ENCODE results near the gene CPXM1. TPM values are rescaled to one million over a fixed set of nuclear protein-coding genes. Genes with fewer than 3 reads are reported as not detected.

Gene CPXM1
- total and polyA plus RNA-seq, 2 donors (not counting 3 experiments of a cell fraction or from before 2014, with no cell fraction given), result 18.9 to 20.3 TPM

- no peak for FAIRE-seq
- H3K4me1 ChIP-seq (ENCODE audit: control insufficient read depth, extremely low read depth, insufficient read depth, low read length), result peaks cover 17% of the 10 kb centered on the region
- no TSS peak for BruUV-seq (replicated peaks)
Observed at GRCh38 chr20:2749343-2749950, 51.0 kb downstream of the CPXM1 start.

DNA sequence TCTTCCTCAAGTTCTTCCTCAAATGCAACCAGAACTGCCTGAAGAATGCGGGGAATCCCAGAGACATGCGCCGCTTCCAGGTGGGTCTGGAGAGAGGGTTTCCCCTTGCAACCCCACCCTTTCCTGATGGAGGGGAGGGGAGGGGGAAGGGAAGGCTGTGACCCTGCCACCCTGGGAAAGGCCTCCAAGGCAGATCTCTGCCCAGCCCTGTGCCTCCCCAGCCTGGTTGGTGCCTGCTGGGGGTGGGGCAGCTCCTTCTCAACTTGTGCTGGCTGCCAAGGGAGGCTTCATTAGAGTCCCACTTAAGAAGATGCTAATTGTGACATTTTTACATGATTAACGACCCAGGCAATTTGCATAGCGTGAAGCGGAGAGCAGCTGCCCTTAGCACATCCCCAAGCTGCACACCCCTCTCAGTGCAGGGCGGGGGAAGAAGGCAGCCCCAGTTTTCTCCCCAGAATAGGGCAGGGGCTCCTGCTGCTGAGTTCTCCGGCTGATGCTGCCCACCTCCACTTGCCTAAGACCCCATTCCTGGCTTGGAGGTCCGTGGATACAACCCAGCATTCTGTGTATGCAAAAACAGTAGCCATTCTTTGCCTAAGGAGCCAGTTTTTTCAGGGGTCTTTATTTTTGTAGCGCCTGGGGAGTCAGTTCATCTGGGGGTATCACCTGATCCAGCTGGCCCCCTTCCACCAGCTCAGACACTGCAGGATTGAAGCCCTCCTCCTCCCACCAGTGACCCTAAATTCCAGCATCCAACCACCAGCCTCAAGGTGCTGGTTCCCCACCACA, 51.7 kb downstream of the CPXM1 start:
- FAIRE-seq (no peak), DNase-seq (ENCODE audit: low read depth, low spot score) (no peak)
- peaks cover 42 to 52% of the 10 kb centered on the region in 2 experiments for H3K27me3 ChIP-seq (ENCODE audit: control insufficient read depth in 2 of 2, insufficient read depth in 2 of 2, low read length in 2 of 2)
- H3K4me3 ChIP-seq (replicated peaks in 1 of 3; ENCODE audit: insufficient read depth in 1 of 3, low read depth in 1 of 3, low read length in 3 of 3), result no peak overlapping the region
- ChIA-PET CTCF (interaction anchor here (1.1 kb wide), 1 partner anchor 104 kb away, joined by 4 read pairs; no protein-coding TSS in a partner anchor), POLR2A (no interaction called here)
- no peak overlapping the region for H3K9ac ChIP-seq (replicated peaks; ENCODE audit: extremely low read depth, insufficient read depth, low read length)
- H3K9me3 ChIP-seq (replicated peaks; ENCODE audit: control insufficient read depth, insufficient read depth, low read length), result no peaks in the 10 kb centered on the region
- H3K36me3 ChIP-seq (ENCODE audit: control insufficient read depth in 2 of 2, extremely low read depth in 1 of 2, insufficient read depth in 2 of 2, low read length in 2 of 2), result no peaks in the 10 kb centered on the region
- TF ChIP-seq GATA2 (IDR thresholded peaks at IDR 0.05; ENCODE audit: insufficient read depth, insufficient read length, low read depth, low read length) (no peak), POLR2AphosphoS5 (IDR thresholded peaks at IDR 0.05; ENCODE audit: insufficient read depth, low read depth, low read length) (no peak), POLR2A (IDR thresholded peaks at IDR 0.05; ENCODE audit: low read depth, low read length) (no peak), MYC (IDR thresholded peaks at IDR 0.05; ENCODE audit: low read depth, low read length) (no peak)
- TF ChIP-seq, protein P1, sequence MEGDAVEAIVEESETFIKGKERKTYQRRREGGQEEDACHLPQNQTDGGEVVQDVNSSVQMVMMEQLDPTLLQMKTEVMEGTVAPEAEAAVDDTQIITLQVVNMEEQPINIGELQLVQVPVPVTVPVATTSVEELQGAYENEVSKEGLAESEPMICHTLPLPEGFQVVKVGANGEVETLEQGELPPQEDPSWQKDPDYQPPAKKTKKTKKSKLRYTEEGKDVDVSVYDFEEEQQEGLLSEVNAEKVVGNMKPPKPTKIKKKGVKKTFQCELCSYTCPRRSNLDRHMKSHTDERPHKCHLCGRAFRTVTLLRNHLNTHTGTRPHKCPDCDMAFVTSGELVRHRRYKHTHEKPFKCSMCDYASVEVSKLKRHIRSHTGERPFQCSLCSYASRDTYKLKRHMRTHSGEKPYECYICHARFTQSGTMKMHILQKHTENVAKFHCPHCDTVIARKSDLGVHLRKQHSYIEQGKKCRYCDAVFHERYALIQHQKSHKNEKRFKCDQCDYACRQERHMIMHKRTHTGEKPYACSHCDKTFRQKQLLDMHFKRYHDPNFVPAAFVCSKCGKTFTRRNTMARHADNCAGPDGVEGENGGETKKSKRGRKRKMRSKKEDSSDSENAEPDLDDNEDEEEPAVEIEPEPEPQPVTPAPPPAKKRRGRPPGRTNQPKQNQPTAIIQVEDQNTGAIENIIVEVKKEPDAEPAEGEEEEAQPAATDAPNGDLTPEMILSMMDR (IDR thresholded peaks at IDR 0.05; ENCODE audit: extremely low read depth in 1 of 2, insufficient read depth in 1 of 2, low read depth in 1 of 2, low read length in 2 of 2), result no peak
- TF ChIP-seq, protein P2, sequence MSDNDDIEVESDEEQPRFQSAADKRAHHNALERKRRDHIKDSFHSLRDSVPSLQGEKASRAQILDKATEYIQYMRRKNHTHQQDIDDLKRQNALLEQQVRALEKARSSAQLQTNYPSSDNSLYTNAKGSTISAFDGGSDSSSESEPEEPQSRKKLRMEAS (IDR thresholded peaks at IDR 0.05; ENCODE audit: insufficient read depth, insufficient read length), result no peak
- no peak overlapping the region for H3K4me2 ChIP-seq (ENCODE audit: insufficient read depth, low read length)
- H3K4me1 ChIP-seq (ENCODE audit: control insufficient read depth, extremely low read depth, insufficient read depth, low read length), result peaks cover 17% of the 10 kb centered on the region
- H3K79me2 ChIP-seq (ENCODE audit: control insufficient read depth, insufficient read depth, low read length), result no peaks in the 10 kb centered on the region
- no peak overlapping the region for H3K27ac ChIP-seq (ENCODE audit: insufficient read depth, low read depth, low read length)
- H3K9me1 ChIP-seq (replicated peaks; ENCODE audit: control insufficient read depth, extremely low read depth, insufficient read depth, low read length), result no peaks in the 10 kb centered on the region
- H4K20me1 ChIP-seq (replicated peaks; ENCODE audit: control insufficient read depth, extremely low read depth, insufficient read depth, low read length), result no peaks in the 10 kb centered on the region
- intact Hi-C loops (cut with micrococcal nuclease) (no loop called here), dilution Hi-C loops (cut with MboI; ENCODE audit: extremely low pct_ligation_motif_present, low sequenced_read_pairs) (no loop called here)
- BruUV-seq (replicated peaks), result no TSS peak
- no peak overlapping the region for H2AFZ ChIP-seq (ENCODE audit: low read depth, low read length)

More at GRCh38 chr20:2749343-2749950, 51.0 kb downstream of the CPXM1 start:
- H3K9me3 ChIP-seq (replicated peaks; ENCODE audit: control insufficient read depth, insufficient read depth, low read length), result no peaks in the 10 kb centered on the region
- H3K27ac ChIP-seq (ENCODE audit: insufficient read depth, low read depth, low read length), result no peak overlapping the region
- H3K27me3 ChIP-seq (ENCODE audit: control insufficient read depth in 2 of 2, insufficient read depth in 2 of 2, low read length in 2 of 2), result peaks cover 48 to 58% of the 10 kb centered on the region in 2 experiments
- H3K4me2 ChIP-seq (ENCODE audit: insufficient read depth, low read length), result no peak overlapping the region
- POLR2A ChIA-PET, result no interaction called here
- no peak overlapping the region for H3K4me3 ChIP-seq (replicated peaks in 1 of 3; ENCODE audit: insufficient read depth in 1 of 3, low read depth in 1 of 3, low read length in 3 of 3)
- CTCF ChIA-PET, result interaction anchor here (1.1 kb wide), 1 partner anchor 103 kb away, joined by 4 read pairs; no protein-coding TSS in a partner anchor
- DNase-seq (ENCODE audit: low read depth, low spot score), result no peak
- dilution Hi-C loops (cut with MboI; ENCODE audit: extremely low pct_ligation_motif_present, low sequenced_read_pairs) (no loop called here), intact Hi-C loops (cut with micrococcal nuclease) (no loop called here)
- no peaks in the 10 kb centered on the region for H3K36me3 ChIP-seq (ENCODE audit: control insufficient read depth in 2 of 2, extremely low read depth in 1 of 2, insufficient read depth in 2 of 2, low read length in 2 of 2)
- TF ChIP-seq FOS (IDR thresholded peaks at IDR 0.05; ENCODE audit: borderline replicate concordance, insufficient read depth, low read length), result no peak
- H3K9ac ChIP-seq (replicated peaks; ENCODE audit: extremely low read depth, insufficient read depth, low read length), result no peak overlapping the region
- H4K20me1 ChIP-seq (replicated peaks; ENCODE audit: control insufficient read depth, extremely low read depth, insufficient read depth, low read length), result no peaks in the 10 kb centered on the region
- H3K9me1 ChIP-seq (replicated peaks; ENCODE audit: control insufficient read depth, extremely low read depth, insufficient read depth, low read length), result no peaks in the 10 kb centered on the region
- no peak overlapping the region for H2AFZ ChIP-seq (ENCODE audit: low read depth, low read length)
- no peaks in the 10 kb centered on the region for H3K79me2 ChIP-seq (ENCODE audit: control insufficient read depth, insufficient read depth, low read length)

Data from endothelial cell of umbilical vein (primary cell).